IMR-90 (cell line): ENCODE results near the gene NCF2. TPM values are rescaled to one million over a fixed set of nuclear protein-coding genes. Genes with fewer than 3 reads are reported as not detected.

Experiments
- ATAC-seq: fragments of 200-7000 bp; cut with Tn5 transposase; 2 replicates; pipeline ENCODE4 v1.9.1; 2020; ENCODE audit warnings: low read depth, mild to moderate bottlenecking, moderate library complexity
- BruUV-seq: library from RNA; stranded (reverse); fragments of 400-500 nt; replicated peaks from 2 replicates; lab custom pipeline; 2021; lab: Mats Ljungman, UMichigan
- CTCF ChIA-PET: fragments of 300-600 bp; formaldehyde crosslinking; extraction: SDS; loops from one replicate; lab custom pipeline; 2021; ENCODE audit warnings: antibody characterized with exemption; lab: Yijun Ruan, JAX
- POLR2A ChIA-PET: fragments of 300-600 bp; sonication (Branson Sonifier 250); formaldehyde crosslinking; loops from one replicate; lab custom pipeline; 2022; ENCODE audit warnings: antibody characterized with exemption; ENCODE audit not compliant: unreplicated experiment; lab: Charles Lee
- DNase-seq: peaks from one replicate; pipeline ENCODE4 v3.0.0; 2013
- H2AFZ ChIP-seq: replicated peaks from 2 replicates; pipeline ENCODE3; 2013; ENCODE audit warnings: low read length, mild to moderate bottlenecking; ENCODE audit not compliant: poor library complexity
- H2AK5ac ChIP-seq: 2 replicates; pipeline ENCODE4 v1.6.1; 2013; ENCODE audit warnings: low read depth, low read length, inconsistent platforms
- H2AK9ac ChIP-seq: replicated peaks from 2 replicates; pipeline ENCODE3; 2013; ENCODE audit warnings: mild to moderate bottlenecking, low read depth, low read length, moderate library complexity; ENCODE audit not compliant: poor library complexity
- H2BK120ac ChIP-seq: 2 replicates; pipeline ENCODE4 v1.6.1; 2013; ENCODE audit warnings: low read depth, low read length, inconsistent platforms
- H2BK15ac ChIP-seq: 3 replicates; pipeline ENCODE4 v1.6.1; 2013; ENCODE audit warnings: low read depth, low read length, inconsistent platforms
- H2BK20ac ChIP-seq: 2 replicates; pipeline ENCODE4 v1.6.1; 2013; ENCODE audit warnings: low read depth, mild to moderate bottlenecking, inconsistent platforms, low read length, moderate library complexity
- H2BK5ac ChIP-seq: 2 replicates; pipeline ENCODE4 v1.6.1; 2013; ENCODE audit warnings: mild to moderate bottlenecking, low read depth, low read length, inconsistent platforms; ENCODE audit not compliant: poor library complexity, severe bottlenecking
- H3K14ac ChIP-seq: replicated peaks from 2 replicates; pipeline ENCODE4 v1.6.1; 2013; ENCODE audit warnings: low read depth, low read length, inconsistent platforms
- H3K18ac ChIP-seq: 2 replicates; pipeline ENCODE4 v1.6.1; 2013; ENCODE audit warnings: low read depth, low read length, control low read depth
- H3K23ac ChIP-seq: 2 replicates; pipeline ENCODE4 v1.6.1; 2013; ENCODE audit warnings: low read depth, low read length, inconsistent platforms
- H3K27ac ChIP-seq: 2 replicates; pipeline ENCODE4 v1.5.1; 2013; ENCODE audit warnings: mild to moderate bottlenecking, control low read depth, low read length; ENCODE audit not compliant: insufficient read depth
- H3K27me3 ChIP-seq: 2 replicates; pipeline ENCODE4 v1.6.1; 2013; ENCODE audit warnings: low read length; ENCODE audit not compliant: control insufficient read depth, insufficient read depth
- H3K36me3 ChIP-seq: 2 replicates; pipeline ENCODE4 v1.6.1; 2013; ENCODE audit warnings: low read length, mixed read lengths; ENCODE audit not compliant: control insufficient read depth, insufficient read depth
- H3K4ac ChIP-seq: 2 replicates; pipeline ENCODE4 v1.6.1; 2013; ENCODE audit warnings: low read depth, low read length, inconsistent platforms
- H3K4me1 ChIP-seq: 2 replicates; pipeline ENCODE4 v1.6.1; 2013; ENCODE audit warnings: low read length, mixed read lengths; ENCODE audit not compliant: control insufficient read depth, insufficient read depth
- H3K4me2 ChIP-seq: 2 replicates; pipeline ENCODE4 v1.6.1; 2013; ENCODE audit warnings: low read depth, mild to moderate bottlenecking, control low read depth, low read length, moderate library complexity
- H3K4me3 ChIP-seq: 2 replicates; pipeline ENCODE4 v1.5.1; 2013; ENCODE audit warnings: low read depth, mild to moderate bottlenecking, control low read depth, low read length, moderate library complexity; ENCODE audit not compliant: insufficient read depth
- H3K56ac ChIP-seq: 2 replicates; pipeline ENCODE4 v1.6.1; 2013; ENCODE audit warnings: low read length, inconsistent platforms; ENCODE audit not compliant: insufficient read depth; ENCODE audit errors: extremely low read depth
- H3K79me1 ChIP-seq, 2 experiments: 2 replicates each; pipeline ENCODE4 v1.6.1; 2013; ENCODE audit warnings: low read length in 2 of 2, inconsistent platforms in 1 of 2, low read depth in 1 of 2
- H3K9ac ChIP-seq: 2 replicates; pipeline ENCODE4 v1.6.1; 2013; ENCODE audit warnings: low read depth, low read length, control low read depth
- H3K9me1 ChIP-seq: 2 replicates; pipeline ENCODE4 v1.6.1; 2013; ENCODE audit warnings: low read length, inconsistent platforms; ENCODE audit not compliant: insufficient read depth
- H3K9me3 ChIP-seq: 2 replicates; pipeline ENCODE4 v1.6.1; 2013; ENCODE audit warnings: low read length; ENCODE audit not compliant: control insufficient read depth, insufficient read depth
- H4K20me1 ChIP-seq: 2 replicates; pipeline ENCODE4 v1.6.1; 2013; ENCODE audit warnings: low read length, inconsistent platforms; ENCODE audit not compliant: insufficient read depth
- H4K5ac ChIP-seq: 2 replicates; pipeline ENCODE4 v1.6.1; 2013; ENCODE audit warnings: mild to moderate bottlenecking, low read depth, low read length, control low read depth
- H4K8ac ChIP-seq, 2 experiments: 2 replicates each; pipeline ENCODE4 v1.6.1; 2013; ENCODE audit warnings: low read depth in 2 of 2, low read length in 2 of 2, control low read depth in 1 of 2, inconsistent platforms in 1 of 2
- H4K91ac ChIP-seq: 2 replicates; pipeline ENCODE4 v1.6.1; 2013; ENCODE audit warnings: low read depth, low read length, inconsistent platforms; ENCODE audit not compliant: insufficient read depth
- BHLHE40 ChIP-seq: fragments of 150-350 bp; IDR thresholded peaks from 2 replicates; pipeline ENCODE4 v1.6.1; 2016; ENCODE audit warnings: mild to moderate bottlenecking, low read depth, low read length
- CEBPB ChIP-seq: IDR thresholded peaks from 2 replicates; pipeline ENCODE4 v1.6.1; 2012; ENCODE audit warnings: low read depth, low read length, improper control_type of control experiment
- MAFK ChIP-seq: IDR thresholded peaks from 2 replicates; pipeline ENCODE4 v1.6.1; 2012; ENCODE audit warnings: low read depth, low read length, improper control_type of control experiment
- MXI1 ChIP-seq: IDR thresholded peaks from 2 replicates; pipeline ENCODE4 v1.6.1; 2012; ENCODE audit warnings: low read depth, mild to moderate bottlenecking, low read length, moderate library complexity, borderline replicate concordance
- RAD21 ChIP-seq: IDR thresholded peaks from 2 replicates; pipeline ENCODE4 v1.6.1; 2012; ENCODE audit warnings: low read length, improper control_type of control experiment
- RCOR1 ChIP-seq: IDR thresholded peaks from 2 replicates; pipeline ENCODE4 v1.6.1; 2012; ENCODE audit warnings: mild to moderate bottlenecking, low read length, improper control_type of control experiment; ENCODE audit not compliant: insufficient replicate concordance
- RFX5 ChIP-seq: IDR thresholded peaks from 2 replicates; pipeline ENCODE4 v1.8.0; 2012; ENCODE audit warnings: low read depth, mild to moderate bottlenecking, low read length, moderate library complexity
- WGBS, 2 experiments: methylation state at CpG; one replicate each; pipeline versions ENCODE4 v1.1.5 to v1.1.7; 2013; ENCODE audit warnings: missing lambda C conversion rate in 2 of 2; ENCODE audit not compliant: insufficient read length in 1 of 2; ENCODE audit errors: extremely low coverage in 2 of 2; 5-methylcytosine and 5-hydroxymethylcytosine counted together
- dilution Hi-C: fragments of 300-500 bp; cut with HindIII; formaldehyde crosslinking; loops from one replicate; pipeline ENCODE4 v1.14.3; 2018; ENCODE audit warnings: low sequenced_read_pairs; ENCODE audit not compliant: unreplicated experiment
- in situ Hi-C: fragments of 300-500 bp; cut with MboI; formaldehyde crosslinking; loops from 3 replicates; pipeline ENCODE4 v1.14.3; 2019; ENCODE audit warnings: low sequenced_read_pairs, inconsistent platforms, mixed read lengths
- intact Hi-C: fragments of 100-400 bp; cut with micrococcal nuclease; formaldehyde crosslinking; loops from 2 replicates; pipeline ENCODE4 v1.10.0; 2022
- polyA plus RNA-seq, 3 experiments: library from polyadenylated mRNA; depleted of rRNA; stranded (reverse); fragments of >200 nt; gene quantifications; 2 replicates each; pipeline ENCODE4 v1.2.3, GENCODE V29; 2012; ENCODE audit warnings: low replicate concordance in 1 of 3
- total RNA-seq: library from RNA; depleted of rRNA; stranded (reverse); fragments of >200 nt; gene quantifications from 2 replicates; pipeline ENCODE4 v1.2.3, GENCODE V29; 2012
- TF ChIP-seq, protein P1 (sequence below): conservative IDR thresholded peaks from 2 replicates; pipeline ENCODE4 v1.5.1; 2012; ENCODE audit warnings: mild to moderate bottlenecking, low read depth, low read length, improper control_type of control experiment

The NCF2 gene
- total and polyA plus RNA-seq, 2 of the 4 experiments (the other 2 are of a cell fraction) = 3.2 to 4.2 TPM

DNA sequence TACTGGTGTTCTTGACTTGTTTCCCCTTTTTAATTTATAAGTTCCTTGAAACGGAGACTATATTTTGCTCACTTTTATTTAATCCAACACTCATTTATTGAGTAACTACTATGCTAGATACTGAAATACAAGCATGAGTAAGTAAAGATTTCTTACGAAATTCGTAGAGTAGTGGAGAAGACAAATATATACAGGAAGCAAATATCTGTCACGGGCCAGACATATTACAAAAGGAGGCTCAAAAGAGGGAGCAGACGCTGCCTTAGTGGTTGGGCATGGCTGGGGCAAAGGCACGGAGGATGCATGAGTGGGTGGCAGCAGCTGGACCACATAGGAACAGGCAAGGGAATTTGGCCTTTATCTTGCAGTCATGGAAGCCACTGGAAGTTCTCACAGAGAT is 6.8 kb downstream of the NCF2 start:
- no peak overlapping the region for H4K8ac ChIP-seq
- H3K79me1 ChIP-seq = no peaks in the 10 kb centered on the region
- no peaks in the 10 kb centered on the region for H3K9me3 ChIP-seq
- peak overlapping the region; percentile 80 for H2AFZ ChIP-seq
- no peak overlapping the region for H3K4me3 ChIP-seq
- 0 out of 2 replicates have a peak, but pooled peaks cover 3% of the 10 kb centered on the region for H3K9me1 ChIP-seq
- H2BK5ac ChIP-seq = no peak overlapping the region
- ChIA-PET POLR2A (no interaction called here), CTCF (no interaction called here)
- intact Hi-C loops (no loop called here), in situ Hi-C loops (no loop called here), dilution Hi-C loops (no loop called here)
- H4K5ac ChIP-seq = no peak overlapping the region
- H3K9ac ChIP-seq = no peak overlapping the region
- H3K4me1 ChIP-seq = 0 out of 2 replicates have a peak, but pooled peaks cover 4% of the 10 kb centered on the region
- H2AK5ac ChIP-seq = no peak overlapping the region
- no TSS peak for BruUV-seq
- no peaks in the 10 kb centered on the region for H3K36me3 ChIP-seq
- no peak overlapping the region for H3K18ac ChIP-seq
- 0 out of 2 replicates have a peak overlapping the region, but pooled peaks have one; percentile 55 for H3K14ac ChIP-seq
- H2BK20ac ChIP-seq = no peak overlapping the region
- no peak overlapping the region for H3K56ac ChIP-seq
- H3K4ac ChIP-seq = no peak overlapping the region
- no peak overlapping the region for H2BK15ac ChIP-seq
- no peak overlapping the region for H2AK9ac ChIP-seq
- H4K91ac ChIP-seq = no peak overlapping the region
- no peaks in the 10 kb centered on the region for H4K20me1 ChIP-seq
- ATAC-seq = peak; percentile 75
- H2BK120ac ChIP-seq = no peak overlapping the region
- no peak overlapping the region for H3K23ac ChIP-seq
- 0 out of 2 replicates have a peak overlapping the region, but pooled peaks have one; percentile 39 for H3K4me2 ChIP-seq
- no CpG with 5 or more reads among the region's 6 CpGs for WGBS, 2 experiments
- DNase-seq = peak; percentile 55
- H3K27ac ChIP-seq = no peak overlapping the region; the same call in 1 of the 2 replicates
- TF ChIP-seq MAFK (no peak), RCOR1 (no peak), BHLHE40 (peak; percentile 79), RAD21 (no peak), CEBPB (peak; percentile 74; the same call in 1 of the 2 replicates), RFX5 (no peak), MXI1 (no peak)
- TF ChIP-seq, protein P1, sequence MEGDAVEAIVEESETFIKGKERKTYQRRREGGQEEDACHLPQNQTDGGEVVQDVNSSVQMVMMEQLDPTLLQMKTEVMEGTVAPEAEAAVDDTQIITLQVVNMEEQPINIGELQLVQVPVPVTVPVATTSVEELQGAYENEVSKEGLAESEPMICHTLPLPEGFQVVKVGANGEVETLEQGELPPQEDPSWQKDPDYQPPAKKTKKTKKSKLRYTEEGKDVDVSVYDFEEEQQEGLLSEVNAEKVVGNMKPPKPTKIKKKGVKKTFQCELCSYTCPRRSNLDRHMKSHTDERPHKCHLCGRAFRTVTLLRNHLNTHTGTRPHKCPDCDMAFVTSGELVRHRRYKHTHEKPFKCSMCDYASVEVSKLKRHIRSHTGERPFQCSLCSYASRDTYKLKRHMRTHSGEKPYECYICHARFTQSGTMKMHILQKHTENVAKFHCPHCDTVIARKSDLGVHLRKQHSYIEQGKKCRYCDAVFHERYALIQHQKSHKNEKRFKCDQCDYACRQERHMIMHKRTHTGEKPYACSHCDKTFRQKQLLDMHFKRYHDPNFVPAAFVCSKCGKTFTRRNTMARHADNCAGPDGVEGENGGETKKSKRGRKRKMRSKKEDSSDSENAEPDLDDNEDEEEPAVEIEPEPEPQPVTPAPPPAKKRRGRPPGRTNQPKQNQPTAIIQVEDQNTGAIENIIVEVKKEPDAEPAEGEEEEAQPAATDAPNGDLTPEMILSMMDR = no peak
- H3K27me3 ChIP-seq = no peaks in the 10 kb centered on the region
